ENCODE data around the gene ADGRL3. TPM values are rescaled to one million over a fixed set of nuclear protein-coding genes. Genes with fewer than 3 reads are reported as not detected.

ADGRL3 gene
- total RNA-seq, 2 experiments from 2014 or later, result not detected

GRCh38 chr4:61992351-61992750, 792.2 kb downstream of the ADGRL3 start:
- Mint-ChIP-seq H3K27me3 (no peaks in the 10 kb centered on the region), H3K27ac (no peak overlapping the region), H3K36me3 (ENCODE audit: low read depth) (no peaks in the 10 kb centered on the region), H3K4me3 (no peak overlapping the region), H3K4me1 (ENCODE audit: low read depth) (no peaks in the 10 kb centered on the region), H3K9me3 (peaks cover 5% of the 10 kb centered on the region)
- no peak for DNase-seq
- TF ChIP-seq CTCF (IDR thresholded peaks at IDR 0.05), result no peak
- no peak for ATAC-seq
- intact Hi-C loops (cut with micrococcal nuclease), result no loop called here
- CTCF ChIA-PET, result no interaction called here
- POLR2A ChIA-PET, result no interaction called here

- intact Hi-C loops (cut with micrococcal nuclease), result no loop called here
- POLR2A ChIA-PET, result no interaction called here
- ATAC-seq (no peak), DNase-seq (no peak)
- CTCF ChIA-PET, result no interaction called here
- no peak overlapping the region for H3K27ac Mint-ChIP-seq
- H3K4me3 Mint-ChIP-seq, result no peak overlapping the region
- H3K9me3 Mint-ChIP-seq, result peaks cover 6% of the 10 kb centered on the region
- no peaks in the 10 kb centered on the region for H3K36me3 Mint-ChIP-seq (ENCODE audit: low read depth)
- TF ChIP-seq CTCF (IDR thresholded peaks at IDR 0.05), result no peak
- no peaks in the 10 kb centered on the region for H3K27me3 Mint-ChIP-seq
- no peaks in the 10 kb centered on the region for H3K4me1 Mint-ChIP-seq (ENCODE audit: low read depth)
Observed at GRCh38 chr4:61994036-61994435, 793.9 kb downstream of the ADGRL3 start.

GRCh38 chr4:61995717-61996340, 795.7 kb downstream of the ADGRL3 start:
- no peak overlapping the region for H3K4me3 Mint-ChIP-seq
- H3K4me1 Mint-ChIP-seq (ENCODE audit: low read depth), result no peaks in the 10 kb centered on the region
- DNase-seq (no peak), ATAC-seq (no peak)
- no peaks in the 10 kb centered on the region for H3K27me3 Mint-ChIP-seq
- no peak overlapping the region for H3K27ac Mint-ChIP-seq
- peaks cover 6% of the 10 kb centered on the region for H3K9me3 Mint-ChIP-seq
- no peaks in the 10 kb centered on the region for H3K36me3 Mint-ChIP-seq (ENCODE audit: low read depth)
- intact Hi-C loops (cut with micrococcal nuclease), result no loop called here
- ChIA-PET CTCF (no interaction called here), POLR2A (no interaction called here)
- TF ChIP-seq CTCF (IDR thresholded peaks at IDR 0.05), result no peak

- no peaks in the 10 kb centered on the region for H3K4me1 Mint-ChIP-seq (ENCODE audit: low read depth)
- no peak for TF ChIP-seq CTCF (IDR thresholded peaks at IDR 0.05)
- intact Hi-C loops (cut with micrococcal nuclease), result no loop called here
- H3K27ac Mint-ChIP-seq, result no peak overlapping the region
- H3K27me3 Mint-ChIP-seq, result no peaks in the 10 kb centered on the region
- no peak overlapping the region for H3K4me3 Mint-ChIP-seq
- no peak for ATAC-seq
- ChIA-PET CTCF (no interaction called here), POLR2A (no interaction called here)
- no peak for DNase-seq
- H3K9me3 Mint-ChIP-seq, result peaks cover 4% of the 10 kb centered on the region
- no peaks in the 10 kb centered on the region for H3K36me3 Mint-ChIP-seq (ENCODE audit: low read depth)
Observed at GRCh38 chr4:61996943-61997342, 796.8 kb downstream of the ADGRL3 start.

- Mint-ChIP-seq H3K9me3 (peaks cover 4% of the 10 kb centered on the region), H3K4me1 (ENCODE audit: low read depth) (no peaks in the 10 kb centered on the region), H3K27ac (no peak overlapping the region), H3K4me3 (no peak overlapping the region), H3K36me3 (ENCODE audit: low read depth) (no peaks in the 10 kb centered on the region), H3K27me3 (no peaks in the 10 kb centered on the region)
- DNase-seq, result no peak
- ChIA-PET CTCF (no interaction called here), POLR2A (no interaction called here)
- intact Hi-C loops (cut with micrococcal nuclease), result no loop called here
- no peak for ATAC-seq
- no peak for TF ChIP-seq CTCF (IDR thresholded peaks at IDR 0.05)
Observed at GRCh38 chr4:61997831-61998230, 797.7 kb downstream of the ADGRL3 start.
